Pancreas (tissue), 10 donors: ENCODE data around the gene BTF3. TPM values are rescaled to one million over a fixed set of nuclear protein-coding genes. Genes with fewer than 3 reads are reported as not detected.
"Not testable (repeated sequence)": the region's sequence is repeated elsewhere in the genome, so short reads cannot be mapped to it uniquely, and the experiment has no call there.

Experiments used
- ATAC-seq, 4 donors: fragments of 200-7000 bp; cut with Tn5 transposase; one replicate each; pipeline versions ENCODE4 v1.8.0 to v1.9.1; 2020; ENCODE audit warnings: mild to moderate bottlenecking in 4 of 4, moderate library complexity in 4 of 4
- DNase-seq, 6 donors: peaks; one replicate each; pipeline ENCODE4 v3.0.0-alpha.2; 2020
- FAIRE-seq: peaks from 2 replicates; lab custom pipeline; 2012; peaks lifted over from hg19 to GRCh38; lab: Jason Lieb, UNC
- H3K27ac ChIP-seq, 4 donors: fragments of 200-600 bp; sonication (generic); 1 replicate in 3 of 4; 2 replicates in 1 of 4; pipeline versions ENCODE4 v1.5.0 to v1.8.0; 2020
- H3K27me3 ChIP-seq, 4 donors: fragments of 200-600 bp; one replicate each; pipeline ENCODE4 v1.8.0; 2021
- H3K36me3 ChIP-seq, 3 donors: fragments of 200-600 bp; sonication (generic) in 1 of 3; one replicate each; pipeline versions ENCODE4 v1.5.0 to v1.8.0; 2020 to 2021
- H3K4me1 ChIP-seq, 3 donors: fragments of 200-600 bp; one replicate each; pipeline ENCODE4 v1.8.0; 2021
- H3K4me3 ChIP-seq, 4 donors: fragments of 200-600 bp; sonication (generic) in 2 of 4; one replicate each; pipeline versions ENCODE4 v1.5.0 to v1.8.0; 2020 to 2021
- H3K9me3 ChIP-seq, 4 donors: fragments of 200-600 bp; one replicate each; pipeline ENCODE4 v1.8.0; 2021
- CTCF ChIP-seq, 4 donors: fragments of 200-600 bp; sonication (generic) in 3 of 4; IDR thresholded peaks; one replicate each; pipeline versions ENCODE4 v1.5.0 to v1.8.0; 2021; ENCODE audit warnings: antibody characterized with exemption in 4 of 4
- WGBS, 2 donors: extraction: QIAGEN DNeasy Blood & Tissue Kit; methylation state at CpG; one replicate each; pipeline ENCODE4 v1.1.7; 2013; 5-methylcytosine and 5-hydroxymethylcytosine counted together
- intact Hi-C, 3 donors: fragments of 100-400 bp; cut with DNase I; formaldehyde crosslinking; loops; one replicate each; pipeline versions ENCODE4 v1.11.1 to v1.14.2; 2022
- polyA plus RNA-seq, 2 donors: library from polyadenylated mRNA; stranded (reverse); fragments of 200-250 nt; gene quantifications; one replicate each; pipeline ENCODE4 v1.2.3, GENCODE V29; 2013
- total RNA-seq, 6 donors: library from RNA; stranded (reverse); fragmentation: NEBNext Ultra II Directional in 4 of 6; extraction: Animal tissue kit (Norgen Biotek cat#: 25700) in 4 of 6; gene quantifications; one replicate each; pipeline versions ENCODE4 v1.2.1 to v1.2.4, GENCODE V29; 2021 to 2023
- donor health status: healthy with polysubstance abuse.
- donor health status: DM: no; HTN: no; CAD: no; lungs with moderate emphysema.
- donor health status: DM: no; HTN: no; CAD: no.
- donor health status: control.
- donor health status: control.
- donor health status: Bipolar disorder and iron deficiency.
- donor health status: DM: yes; HTN: yes; CAD: no.
- donor health status: DM: no; HTN: no; CAD: no.
- donor health status: DM: no; HTN: no; CAD: no.
- donor health status: DM: yes; HTN: yes; CAD: no.

BTF3 gene
- total and polyA plus RNA-seq, 8 donors = 203 to 366 (median 292) TPM

GRCh38 chr5:73460133-73460532 lies 38.1 kb upstream of the BTF3 start:
- no peak for FAIRE-seq
- Histone ChIP-seq H3K4me1 (no peaks in the 10 kb centered on the region), H3K27me3 (peaks cover 0 to 14% (median 1%) of the 10 kb centered on the region in 4 donors), H3K9me3 (no peaks in the 10 kb centered on the region), H3K4me3 (no peak overlapping the region), H3K27ac (no peak overlapping the region), H3K36me3 (no peaks in the 10 kb centered on the region)
- no peak for DNase-seq
- WGBS, 2 donors = 70 to 82% methylated on average over 1 of the region's 1 CpG
- intact Hi-C loops = no loop called here
- no peak for ATAC-seq
- TF ChIP-seq CTCF (IDR thresholded peaks at IDR 0.05) = no peak

GRCh38 chr5:73464016-73464745 lies 34.1 kb upstream of the BTF3 start:
- Histone ChIP-seq H3K27me3 (no peaks in the 10 kb centered on the region), H3K4me3 (no peak overlapping the region), H3K4me1 (no peaks in the 10 kb centered on the region), H3K27ac (no peak overlapping the region), H3K9me3 (no peaks in the 10 kb centered on the region), H3K36me3 (no peaks in the 10 kb centered on the region)
- intact Hi-C loops = no loop called here
- ATAC-seq (peak in 1 of 4 donors; percentile 66), FAIRE-seq (no peak), DNase-seq (no peak)
- no peak for TF ChIP-seq CTCF (IDR thresholded peaks at IDR 0.05)
- 51 to 64% methylated on average over 7 of the region's 7 CpGs for WGBS, 2 donors

GRCh38 chr5:73468638-73469037 lies 29.6 kb upstream of the BTF3 start:
- 65 to 68% methylated on average over 3 of the region's 3 CpGs for WGBS, 2 donors
- not testable (repeated sequence) for ATAC-seq, FAIRE-seq

GRCh38 chr5:73469878-73470277 lies 28.4 kb upstream of the BTF3 start:
- no peaks in the 10 kb centered on the region for H3K36me3 ChIP-seq
- DNase-seq (no peak), ATAC-seq (no peak), FAIRE-seq (no peak)
- no peaks in the 10 kb centered on the region for H3K4me1 ChIP-seq
- H3K4me3 ChIP-seq = no peak overlapping the region
- H3K9me3 ChIP-seq = no peaks in the 10 kb centered on the region
- no peak overlapping the region for H3K27ac ChIP-seq
- H3K27me3 ChIP-seq = no peaks in the 10 kb centered on the region
- no peak for TF ChIP-seq CTCF (IDR thresholded peaks at IDR 0.05)
- 93 to 98% methylated on average over 8 of the region's 8 CpGs for WGBS, 2 donors
- intact Hi-C loops = no loop called here

More at GRCh38 chr5:73468638-73469037, 29.6 kb upstream of the BTF3 start:
- DNase-seq, intact Hi-C loops, H3K27ac ChIP-seq, H3K36me3 ChIP-seq, H3K9me3 ChIP-seq, H3K27me3 ChIP-seq, H3K4me3 ChIP-seq, H3K4me1 ChIP-seq: not testable (repeated sequence)

GRCh38 chr5:73471654-73472053 lies 26.6 kb upstream of the BTF3 start:
- H3K4me3 ChIP-seq = no peak overlapping the region
- DNase-seq (no peak), FAIRE-seq (no peak), ATAC-seq (no peak)
- H3K36me3 ChIP-seq = no peaks in the 10 kb centered on the region
- intact Hi-C loops = no loop called here
- no peaks in the 10 kb centered on the region for H3K27me3 ChIP-seq
- no peaks in the 10 kb centered on the region for H3K4me1 ChIP-seq
- H3K9me3 ChIP-seq = no peaks in the 10 kb centered on the region
- no peak for TF ChIP-seq CTCF (IDR thresholded peaks at IDR 0.05)
- H3K27ac ChIP-seq = no peak overlapping the region
